B cell (primary cell): ENCODE data around the gene CD300H. TPM values are rescaled to one million over a fixed set of nuclear protein-coding genes. Genes with fewer than 3 reads are reported as not detected.

Source experiments
- ATAC-seq: fragments of 200-7000 bp; cut with Tn5 transposase; one replicate; pipeline ENCODE4 v1.10.0; 2021; ENCODE audit warnings: low read depth, mild to moderate bottlenecking, moderate number of reproducible peaks, moderate library complexity
- CTCF ChIA-PET: fragments of 350-600 bp; sonication (Branson Sonifier 250); formaldehyde crosslinking; loops from one replicate; lab custom pipeline; 2021; ENCODE audit warnings: antibody characterized with exemption, inconsistent platforms; lab: Charles Lee
- POLR2A ChIA-PET: fragments of 350-600 bp; sonication (Branson Sonifier 250); formaldehyde crosslinking; loops from one replicate; lab custom pipeline; 2021; ENCODE audit warnings: antibody characterized with exemption; lab: Charles Lee
- DNase-seq: peaks from one replicate; pipeline ENCODE4 v3.0.0; 2013
- H2AFZ ChIP-seq: 2 replicates; pipeline ENCODE4 v1.6.1; 2012; ENCODE audit warnings: mild to moderate bottlenecking, low read depth, low read length; ENCODE audit not compliant: insufficient read depth, poor library complexity, severe bottlenecking
- H3K27ac ChIP-seq, 2 donors: 1 replicate in 1 of 2; 2 replicates in 1 of 2; pipeline ENCODE4 v1.5.1; 2012 to 2013; ENCODE audit warnings: low read length in 2 of 2, mild to moderate bottlenecking in 2 of 2, moderate library complexity in 1 of 2
- H3K27me3 ChIP-seq, 4 experiments: fragments of 200-600 bp in 1 of 4; sonication (generic) in 1 of 4; replicated peaks in 1 of 4; 1 replicate in 2 of 4; 2 replicates in 2 of 4; pipeline versions ENCODE4 v1.6.1 to v1.7.0; 2013 to 2016; ENCODE audit warnings: low read length in 3 of 4, mild to moderate bottlenecking in 2 of 4, mixed read lengths in 1 of 4, moderate library complexity in 1 of 4; ENCODE audit not compliant: insufficient read depth in 4 of 4, control insufficient read depth in 3 of 4; ENCODE audit errors: control extremely low read depth in 1 of 4
- H3K36me3 ChIP-seq, 2 experiments: replicated peaks in 1 of 2; 1 replicate in 1 of 2; 2 replicates in 1 of 2; pipeline versions ENCODE4 v1.6.1 to v1.7.1; 2013; ENCODE audit warnings: low read length in 1 of 2; ENCODE audit not compliant: insufficient read depth in 2 of 2, control insufficient read depth in 1 of 2; ENCODE audit errors: control extremely low read depth in 1 of 2, extremely low read depth in 1 of 2
- H3K4me1 ChIP-seq, 2 donors: fragments of 200-600 bp in 1 of 2; sonication (generic) in 1 of 2; 1 replicate in 1 of 2; 2 replicates in 1 of 2; pipeline versions ENCODE4 v1.5.1 to v1.6.1; 2013 to 2017; ENCODE audit warnings: low read length in 2 of 2; ENCODE audit not compliant: control insufficient read depth in 2 of 2, insufficient read depth in 2 of 2
- H3K4me2 ChIP-seq: replicated peaks from 2 replicates; pipeline ENCODE3; 2012; ENCODE audit warnings: mild to moderate bottlenecking, low read depth, low read length; ENCODE audit not compliant: poor library complexity, severe bottlenecking
- H3K4me3 ChIP-seq, 5 experiments: fragments of 200-600 bp in 1 of 5; sonication (generic) in 1 of 5; 1 replicate in 3 of 5; 2 replicates in 2 of 5; pipeline versions ENCODE4 v1.5.1 to v1.7.0; 2011 to 2016; ENCODE audit warnings: low read length in 4 of 5, mild to moderate bottlenecking in 4 of 5, low read depth in 2 of 5, control low read depth in 1 of 5, moderate library complexity in 1 of 5; ENCODE audit not compliant: insufficient read depth in 1 of 5; ENCODE audit errors: control extremely low read depth in 1 of 5, extremely low read depth in 1 of 5
- H3K79me2 ChIP-seq: fragments of 200-600 bp; sonication (generic); one replicate; pipeline ENCODE4 v1.6.0; 2016; ENCODE audit warnings: low read length; ENCODE audit not compliant: control insufficient read depth, insufficient read depth
- H3K9ac ChIP-seq: fragments of 200-600 bp; sonication (generic); 2 replicates; pipeline ENCODE4 v1.6.1; 2017; ENCODE audit warnings: mild to moderate bottlenecking, low read length, moderate library complexity
- H3K9me3 ChIP-seq, 3 donors: one replicate each; pipeline versions ENCODE4 v1.6.1 to v1.7.1; 2013; ENCODE audit warnings: low read length in 2 of 3; ENCODE audit not compliant: control insufficient read depth in 2 of 3, insufficient read depth in 1 of 3; ENCODE audit errors: control extremely low read depth in 1 of 3
- H4K20me1 ChIP-seq: 2 replicates; pipeline ENCODE4 v1.6.0; 2012; ENCODE audit warnings: mild to moderate bottlenecking, low read length; ENCODE audit not compliant: insufficient read depth, control insufficient read depth, poor library complexity, severe bottlenecking
- H3K27ac Mint-ChIP-seq: one replicate; pipeline ENCODE4 v1.8.0; 2021; ENCODE audit warnings: mixed read lengths
- H3K27me3 Mint-ChIP-seq: one replicate; pipeline ENCODE4 v1.8.0; 2021; ENCODE audit warnings: mixed read lengths
- H3K4me1 Mint-ChIP-seq: one replicate; pipeline ENCODE4 v1.8.0; 2021; ENCODE audit warnings: mixed read lengths
- H3K4me3 Mint-ChIP-seq: one replicate; pipeline ENCODE4 v1.8.0; 2021; ENCODE audit warnings: mixed read lengths
- H3K9me3 Mint-ChIP-seq: one replicate; pipeline ENCODE4 v1.8.0; 2022; ENCODE audit warnings: mixed read lengths; ENCODE audit not compliant: insufficient read depth
- EZH2 ChIP-seq: IDR thresholded peaks from 2 replicates; pipeline ENCODE4 v1.6.1; 2012; ENCODE audit warnings: borderline replicate concordance, low read depth, mild to moderate bottlenecking, moderate library complexity, low read length; ENCODE audit not compliant: insufficient read depth, poor library complexity, severe bottlenecking
- WGBS: methylation state at CpG from one replicate; pipeline ENCODE4 v1.1.5; 2013; ENCODE audit warnings: missing lambda C conversion rate; ENCODE audit not compliant: insufficient coverage; 5-methylcytosine and 5-hydroxymethylcytosine counted together
- intact Hi-C: fragments of 100-400 bp; cut with micrococcal nuclease; formaldehyde crosslinking; loops from one replicate; pipeline ENCODE4 v1.10.0; 2022
- polyA plus RNA-seq: library from polyadenylated mRNA; depleted of rRNA; stranded (reverse); fragments of >200 nt; gene quantifications from 2 replicates; pipeline ENCODE4 v1.2.3, GENCODE V29; 2012
- total RNA-seq, 2 donors: library from RNA; stranded (reverse); fragments of 120-200 nt in 1 of 2; gene quantifications; 1 replicate in 1 of 2; 2 replicates in 1 of 2; pipeline versions ENCODE4 v1.2.3 to v1.2.4, GENCODE V29; 2013 to 2022
- TF ChIP-seq, protein P1 (sequence below): fragments of 200-600 bp; IDR thresholded peaks from one replicate; pipeline ENCODE4 v1.8.0; 2022; ENCODE audit warnings: antibody characterized with exemption, mild to moderate bottlenecking

Gene CD300H
- total and polyA plus RNA-seq, 2 donors (not counting 1 experiment from before 2014, with no cell fraction given): 0.58 TPM; not detected in 1

DNA sequence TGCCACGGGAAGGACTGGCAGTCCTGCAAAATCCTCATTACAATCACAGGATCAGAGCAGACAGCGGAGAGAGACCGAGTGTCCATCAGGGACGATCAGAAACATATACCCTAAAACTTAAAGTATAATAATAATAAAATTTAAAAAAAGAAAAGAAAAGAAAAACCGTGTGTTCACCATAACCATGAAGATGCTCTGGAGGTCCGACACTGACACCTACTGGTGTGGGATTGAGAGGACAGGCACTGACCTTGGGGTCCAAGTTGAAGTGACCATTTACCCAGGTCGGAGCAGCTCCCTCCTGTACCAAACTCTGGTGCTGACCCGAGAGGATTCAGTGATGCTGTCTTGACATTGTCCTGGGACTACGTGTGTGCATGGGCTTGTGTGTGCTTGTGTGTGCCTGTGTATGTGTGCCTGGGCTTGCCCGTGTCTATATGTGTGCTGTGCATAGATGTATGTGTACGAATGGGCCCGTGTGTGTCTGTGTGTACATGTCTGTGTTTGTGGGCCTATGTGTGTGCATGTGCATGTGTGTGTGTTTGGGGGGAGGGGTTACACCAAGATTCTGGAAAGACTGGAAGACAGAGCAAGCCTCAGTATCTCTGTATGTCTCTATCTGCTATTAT is 34.7 kb upstream of the CD300H start:
- ATAC-seq: no peak
- Mint-ChIP-seq H3K27me3 (no peaks in the 10 kb centered on the region), H3K9me3 (no peaks in the 10 kb centered on the region), H3K4me3 (no peak overlapping the region), H3K27ac (no peak overlapping the region), H3K4me1 (peaks cover 51% of the 10 kb centered on the region)
- TF ChIP-seq EZH2: no peak
- TF ChIP-seq, protein P1, sequence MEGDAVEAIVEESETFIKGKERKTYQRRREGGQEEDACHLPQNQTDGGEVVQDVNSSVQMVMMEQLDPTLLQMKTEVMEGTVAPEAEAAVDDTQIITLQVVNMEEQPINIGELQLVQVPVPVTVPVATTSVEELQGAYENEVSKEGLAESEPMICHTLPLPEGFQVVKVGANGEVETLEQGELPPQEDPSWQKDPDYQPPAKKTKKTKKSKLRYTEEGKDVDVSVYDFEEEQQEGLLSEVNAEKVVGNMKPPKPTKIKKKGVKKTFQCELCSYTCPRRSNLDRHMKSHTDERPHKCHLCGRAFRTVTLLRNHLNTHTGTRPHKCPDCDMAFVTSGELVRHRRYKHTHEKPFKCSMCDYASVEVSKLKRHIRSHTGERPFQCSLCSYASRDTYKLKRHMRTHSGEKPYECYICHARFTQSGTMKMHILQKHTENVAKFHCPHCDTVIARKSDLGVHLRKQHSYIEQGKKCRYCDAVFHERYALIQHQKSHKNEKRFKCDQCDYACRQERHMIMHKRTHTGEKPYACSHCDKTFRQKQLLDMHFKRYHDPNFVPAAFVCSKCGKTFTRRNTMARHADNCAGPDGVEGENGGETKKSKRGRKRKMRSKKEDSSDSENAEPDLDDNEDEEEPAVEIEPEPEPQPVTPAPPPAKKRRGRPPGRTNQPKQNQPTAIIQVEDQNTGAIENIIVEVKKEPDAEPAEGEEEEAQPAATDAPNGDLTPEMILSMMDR: peak; percentile 66
- H3K4me1 ChIP-seq: peaks cover 49 to 52% of the 10 kb centered on the region in 2 donors
- H3K9ac ChIP-seq: no peak overlapping the region
- H2AFZ ChIP-seq: no peak overlapping the region
- WGBS: 82% methylated on average over 7 of the region's 12 CpGs
- H3K27ac ChIP-seq: no peak overlapping the region
- H3K36me3 ChIP-seq: no peaks in the 10 kb centered on the region
- no peak overlapping the region for H3K4me2 ChIP-seq
- no peaks in the 10 kb centered on the region for H3K79me2 ChIP-seq
- peak; percentile 53 for DNase-seq
- POLR2A ChIA-PET: no interaction called here
- CTCF ChIA-PET: interaction anchor here (1.0 to 1.8 kb wide), 6 partner anchors 9 to 223 kb away, joined by 3 to 8 read pairs (median 6); partner anchors contain the start of gene CD300H
- intact Hi-C loops: loop anchor here (5.0 kb wide), 2 partner anchors 40 to 235 kb away; partner anchors contain the start of gene GPR142
- H4K20me1 ChIP-seq: no peaks in the 10 kb centered on the region
- peaks cover 0 to 7% (median 2%) of the 10 kb centered on the region in 3 donors for H3K9me3 ChIP-seq
- peaks cover 0 to 2% (median 0%) of the 10 kb centered on the region in 4 experiments for H3K27me3 ChIP-seq
- no peak overlapping the region for H3K4me3 ChIP-seq

DNA sequence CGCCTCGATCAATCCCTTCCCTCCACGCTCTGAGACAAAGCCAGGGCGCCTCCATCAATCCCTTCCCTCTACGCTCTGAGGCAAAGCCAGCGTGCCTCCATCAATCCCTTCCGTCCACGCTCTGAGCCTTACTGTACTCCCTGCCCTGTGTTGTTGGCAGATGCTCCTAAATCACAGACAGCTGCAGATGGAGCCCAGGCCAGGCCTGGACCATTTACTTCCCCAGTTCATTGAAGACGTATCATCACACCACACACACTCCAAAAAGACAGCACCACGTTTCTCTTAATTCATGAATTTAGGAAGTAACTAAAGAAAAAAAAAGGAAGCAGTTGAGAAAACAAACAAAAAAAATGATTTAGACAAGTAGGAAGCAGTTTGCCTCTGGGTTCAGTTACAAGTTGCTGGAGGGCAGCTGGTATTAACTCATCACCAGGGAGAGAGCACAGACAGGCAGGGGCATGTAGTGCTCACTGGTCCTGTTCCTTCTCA is 32.2 kb upstream of the CD300H start:
- WGBS: 25% methylated on average over 8 of the region's 10 CpGs
- peaks cover 0 to 10% (median 4%) of the 10 kb centered on the region in 3 donors for H3K9me3 ChIP-seq
- H3K27ac Mint-ChIP-seq: peak overlapping the region; percentile 7
- peaks cover 4% of the 10 kb centered on the region for H3K27me3 Mint-ChIP-seq
- intact Hi-C loops: no loop called here
- ATAC-seq (peak; percentile 32), DNase-seq (peak; percentile 55)
- H3K4me3 Mint-ChIP-seq: peak overlapping the region; percentile 57
- CTCF ChIA-PET: interaction anchor here (1.1 kb wide), 1 partner anchor 29 kb away, joined by 3 read pairs; no protein-coding TSS in a partner anchor
- no peaks in the 10 kb centered on the region for H4K20me1 ChIP-seq
- no peak overlapping the region for H3K4me3 ChIP-seq
- peaks cover 38 to 42% of the 10 kb centered on the region in 2 donors for H3K4me1 ChIP-seq
- H2AFZ ChIP-seq: no peak overlapping the region
- TF ChIP-seq EZH2: no peak
- TF ChIP-seq, protein P1: no peak
- H3K4me1 Mint-ChIP-seq: peaks cover 43% of the 10 kb centered on the region
- no peaks in the 10 kb centered on the region for H3K9me3 Mint-ChIP-seq
- POLR2A ChIA-PET: no interaction called here
- peaks cover 0 to 2% (median 0%) of the 10 kb centered on the region in 4 experiments for H3K27me3 ChIP-seq
- no peaks in the 10 kb centered on the region for H3K36me3 ChIP-seq
- no peaks in the 10 kb centered on the region for H3K79me2 ChIP-seq
- H3K9ac ChIP-seq: no peak overlapping the region
- H3K4me2 ChIP-seq: peak overlapping the region; percentile 47
- H3K27ac ChIP-seq: no peak overlapping the region
